GM21515 (cell line): ENCODE results near the gene YAP1.

Experiments used
- ATAC-seq: cut with Tn5 transposase; IDR thresholded peaks from one replicate; pipeline ENCODE4 v1.9.1; 2021; ENCODE audit not compliant: unreplicated experiment

Gene YAP1

GRCh38 chr11:102269927-102270326, 159.7 kb downstream of the YAP1 start:
- no peak for ATAC-seq

- ATAC-seq = no peak
These were observed 162.0 kb downstream of the YAP1 start for GRCh38 chr11:102272047-102272824.

GRCh38 chr11:102274628-102275027, 164.4 kb downstream of the YAP1 start:
- ATAC-seq = no peak

GRCh38 chr11:102276362-102276761, 166.1 kb downstream of the YAP1 start:
- no peak for ATAC-seq

- ATAC-seq = no peak
These were observed 166.5 kb downstream of the YAP1 start for GRCh38 chr11:102276783-102277182.

GRCh38 chr11:102279641-102280170, 169.5 kb downstream of the YAP1 start:
- ATAC-seq = peak; percentile 97

GRCh38 chr11:102280245-102280833, 170.1 kb downstream of the YAP1 start:
- ATAC-seq = no peak
